ENCODE data around the gene ABHD12B. TPM values are rescaled to one million over a fixed set of nuclear protein-coding genes. Genes with fewer than 3 reads are reported as not detected.

The ABHD12B gene
- total RNA-seq, 1 experiment from 2014 or later = not detected

DNA sequence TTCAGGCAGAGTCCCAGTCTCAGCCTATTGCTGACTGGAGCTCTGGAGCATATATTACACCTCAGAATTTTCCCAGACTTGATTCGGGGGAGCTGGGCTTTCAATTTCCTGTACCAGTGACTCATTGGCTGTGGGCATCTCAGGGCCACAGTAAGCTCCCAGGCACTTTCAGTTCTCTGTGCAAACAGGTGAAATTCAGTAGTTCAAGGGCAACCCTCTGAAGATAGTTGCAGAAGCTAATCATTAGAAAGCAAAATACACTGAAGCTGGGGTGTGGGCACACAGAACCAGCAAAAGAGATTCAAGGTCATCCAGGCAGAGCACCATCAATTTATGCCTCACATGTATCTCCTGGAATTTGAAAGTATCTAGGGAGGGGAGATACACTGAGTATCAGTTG, 32.8 kb upstream of the ABHD12B start:
- intact Hi-C loops (cut with micrococcal nuclease; ENCODE audit: unreplicated experiment) = no loop called here
- H3K36me3 ChIP-seq (ENCODE audit: low read depth) = no peaks in the 10 kb centered on the region
- DNase-seq = no peak
- H3K9me3 ChIP-seq (ENCODE audit: insufficient read depth, low read depth) = no peaks in the 10 kb centered on the region; the same call in 1 of the 2 replicates
- H4K20me1 ChIP-seq (ENCODE audit: insufficient read depth) = no peaks in the 10 kb centered on the region
- ChIA-PET POLR2A (ENCODE audit: unreplicated experiment) (no interaction called here), CTCF (interaction anchor here (0.5 kb wide), 1 partner anchor 984 kb away, joined by 14 read pairs; no protein-coding TSS in a partner anchor)
- TF ChIP-seq EZH2 (IDR thresholded peaks at IDR 0.05; ENCODE audit: low read depth) = no peak
- TF ChIP-seq, protein P1, sequence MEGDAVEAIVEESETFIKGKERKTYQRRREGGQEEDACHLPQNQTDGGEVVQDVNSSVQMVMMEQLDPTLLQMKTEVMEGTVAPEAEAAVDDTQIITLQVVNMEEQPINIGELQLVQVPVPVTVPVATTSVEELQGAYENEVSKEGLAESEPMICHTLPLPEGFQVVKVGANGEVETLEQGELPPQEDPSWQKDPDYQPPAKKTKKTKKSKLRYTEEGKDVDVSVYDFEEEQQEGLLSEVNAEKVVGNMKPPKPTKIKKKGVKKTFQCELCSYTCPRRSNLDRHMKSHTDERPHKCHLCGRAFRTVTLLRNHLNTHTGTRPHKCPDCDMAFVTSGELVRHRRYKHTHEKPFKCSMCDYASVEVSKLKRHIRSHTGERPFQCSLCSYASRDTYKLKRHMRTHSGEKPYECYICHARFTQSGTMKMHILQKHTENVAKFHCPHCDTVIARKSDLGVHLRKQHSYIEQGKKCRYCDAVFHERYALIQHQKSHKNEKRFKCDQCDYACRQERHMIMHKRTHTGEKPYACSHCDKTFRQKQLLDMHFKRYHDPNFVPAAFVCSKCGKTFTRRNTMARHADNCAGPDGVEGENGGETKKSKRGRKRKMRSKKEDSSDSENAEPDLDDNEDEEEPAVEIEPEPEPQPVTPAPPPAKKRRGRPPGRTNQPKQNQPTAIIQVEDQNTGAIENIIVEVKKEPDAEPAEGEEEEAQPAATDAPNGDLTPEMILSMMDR (conservative IDR thresholded peaks at IDR 0.05) = no peak
- no peak overlapping the region for H3K4me3 ChIP-seq
- no peak overlapping the region for H3K4me2 ChIP-seq
- no peak overlapping the region for H2AFZ ChIP-seq
- H3K79me2 ChIP-seq (ENCODE audit: low read depth) = no peaks in the 10 kb centered on the region
- no peaks in the 10 kb centered on the region for H3F3A ChIP-seq (ENCODE audit: insufficient read depth, low read depth)
- no peak overlapping the region for H3K27ac ChIP-seq
- H3K4me1 ChIP-seq (replicated peaks; ENCODE audit: insufficient read depth) = no peaks in the 10 kb centered on the region
- no TSS peak for BruUV-seq (replicated peaks)
- H3K27me3 ChIP-seq (ENCODE audit: insufficient read depth, low read depth) = no peaks in the 10 kb centered on the region
- H3K9me2 ChIP-seq (ENCODE audit: insufficient read depth) = no peaks in the 10 kb centered on the region

DNA sequence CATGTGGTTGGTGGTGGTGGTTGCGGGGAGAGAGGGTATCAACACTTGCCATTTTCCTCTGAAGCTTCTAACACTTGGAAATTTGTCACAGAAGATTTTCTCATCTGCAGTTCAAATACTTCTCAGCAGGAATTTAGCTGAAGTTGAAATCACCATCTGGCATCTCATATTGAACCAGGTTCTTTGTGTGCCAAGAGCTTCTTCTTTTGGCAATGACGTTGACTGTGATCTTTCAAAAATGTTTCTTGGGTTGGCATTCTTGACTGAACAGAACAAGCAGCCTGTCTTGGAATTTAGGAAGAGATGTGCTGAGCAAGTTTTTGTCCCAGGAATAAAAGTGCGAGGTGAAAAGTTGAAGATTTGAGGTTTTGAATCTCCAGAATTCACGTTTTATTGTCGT, 32.2 kb upstream of the ABHD12B start:
- CTCF ChIA-PET = interaction anchor here (0.5 kb wide), 1 partner anchor 985 kb away, joined by 14 read pairs; no protein-coding TSS in a partner anchor
- H3K79me2 ChIP-seq (ENCODE audit: low read depth) = no peaks in the 10 kb centered on the region
- TF ChIP-seq, protein P1 (conservative IDR thresholded peaks at IDR 0.05) = no peak
- no peak for TF ChIP-seq EZH2 (IDR thresholded peaks at IDR 0.05; ENCODE audit: low read depth)
- no TSS peak for BruUV-seq (replicated peaks)
- DNase-seq = no peak
- POLR2A ChIA-PET (ENCODE audit: unreplicated experiment) = no interaction called here
- H4K20me1 ChIP-seq (ENCODE audit: insufficient read depth) = no peaks in the 10 kb centered on the region
- H3K27me3 ChIP-seq (ENCODE audit: insufficient read depth, low read depth) = no peaks in the 10 kb centered on the region
- intact Hi-C loops (cut with micrococcal nuclease; ENCODE audit: unreplicated experiment) = no loop called here
- no peaks in the 10 kb centered on the region for H3K4me1 ChIP-seq (replicated peaks; ENCODE audit: insufficient read depth)
- no peaks in the 10 kb centered on the region for H3K9me2 ChIP-seq (ENCODE audit: insufficient read depth)
- H2AFZ ChIP-seq = no peak overlapping the region
- no peaks in the 10 kb centered on the region for H3F3A ChIP-seq (ENCODE audit: insufficient read depth, low read depth)
- no peak overlapping the region for H3K4me2 ChIP-seq
- no peak overlapping the region for H3K27ac ChIP-seq
- no peaks in the 10 kb centered on the region for H3K36me3 ChIP-seq (ENCODE audit: low read depth)
- no peaks in the 10 kb centered on the region; the same call in 1 of the 2 replicates for H3K9me3 ChIP-seq (ENCODE audit: insufficient read depth, low read depth)
- H3K4me3 ChIP-seq = no peak overlapping the region

DNA sequence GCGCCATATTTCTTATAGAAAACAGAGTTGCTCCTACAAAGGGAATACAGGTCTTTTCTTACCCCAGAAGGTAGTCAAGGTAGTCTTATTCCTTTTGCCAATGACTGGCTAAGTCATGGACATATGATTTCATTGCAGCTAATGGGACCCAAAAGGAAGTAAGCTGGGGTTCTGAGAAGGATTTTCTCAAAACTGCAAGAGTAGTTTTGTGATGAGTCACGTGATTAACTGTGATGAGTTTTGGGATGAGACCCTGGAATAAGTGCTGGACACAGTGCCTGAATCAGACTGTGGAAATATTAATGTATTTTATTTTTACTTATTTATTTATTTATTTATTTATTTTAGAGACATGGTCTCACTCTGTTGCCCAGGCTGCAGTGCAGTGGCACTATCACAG, 27.5 kb upstream of the ABHD12B start:
- Histone ChIP-seq H3K9me2 (ENCODE audit: insufficient read depth) (no peaks in the 10 kb centered on the region), H3K27ac (no peak overlapping the region), H2AFZ (no peak overlapping the region), H3K4me1 (replicated peaks; ENCODE audit: insufficient read depth) (no peaks in the 10 kb centered on the region), H3F3A (ENCODE audit: insufficient read depth, low read depth) (no peaks in the 10 kb centered on the region), H3K4me3 (no peak overlapping the region), H3K36me3 (ENCODE audit: low read depth) (no peaks in the 10 kb centered on the region), H3K27me3 (ENCODE audit: insufficient read depth, low read depth) (no peaks in the 10 kb centered on the region), H3K79me2 (ENCODE audit: low read depth) (no peaks in the 10 kb centered on the region), H3K4me2 (no peak overlapping the region), H3K9me3 (ENCODE audit: insufficient read depth, low read depth) (no peaks in the 10 kb centered on the region; the same call in 1 of the 2 replicates), H4K20me1 (ENCODE audit: insufficient read depth) (no peaks in the 10 kb centered on the region)
- TF ChIP-seq EZH2 (IDR thresholded peaks at IDR 0.05; ENCODE audit: low read depth) = no peak
- TF ChIP-seq, protein P1 (conservative IDR thresholded peaks at IDR 0.05) = no peak
- ChIA-PET POLR2A (ENCODE audit: unreplicated experiment) (no interaction called here), CTCF (no interaction called here)
- BruUV-seq (replicated peaks) = no TSS peak
- no peak for DNase-seq
- intact Hi-C loops (cut with micrococcal nuclease; ENCODE audit: unreplicated experiment) = no loop called here

All from PC-9 (cell line).